Caco-2 (cell line): Measurements from ENCODE around the gene RAP2B. TPM values are rescaled to one million over a fixed set of nuclear protein-coding genes. Genes with fewer than 3 reads are reported as not detected.

Experiments
- BruUV-seq: library from RNA; stranded (reverse); fragments of 400-500 nt; replicated peaks from 2 replicates; lab custom pipeline; 2021; lab: Mats Ljungman, UMichigan
- CTCF ChIA-PET: fragments of 300-600 bp; sonication (Branson Sonifier 250); formaldehyde crosslinking; loops from one replicate; lab custom pipeline; 2022; ENCODE audit warnings: antibody characterized with exemption; lab: Charles Lee
- POLR2A ChIA-PET: fragments of 300-600 bp; sonication (Branson Sonifier 250); formaldehyde crosslinking; loops from one replicate; lab custom pipeline; 2022; ENCODE audit warnings: antibody characterized with exemption; lab: Charles Lee
- DNase-seq, 2 experiments: peaks; one replicate each; pipeline versions ENCODE4 v3.0.0 to v3.0.0-alpha.2; 2020 to 2022
- H3K27me3 ChIP-seq: replicated peaks from 2 replicates; pipeline ENCODE4 v1.6.0; 2011; ENCODE audit warnings: low read length; ENCODE audit not compliant: control insufficient read depth, insufficient read depth
- H3K36me3 ChIP-seq: 2 replicates; pipeline ENCODE4 v1.5.1; 2011; ENCODE audit warnings: low read length; ENCODE audit not compliant: control insufficient read depth, insufficient read depth
- H3K4me1 ChIP-seq: fragments of 250-450 bp; sonication (Bioruptor Pico); 2 replicates; pipeline ENCODE4 v1.5.1; 2020; ENCODE audit warnings: mild to moderate bottlenecking
- H3K4me3 ChIP-seq: 2 replicates; pipeline ENCODE4 v1.5.1; 2011; ENCODE audit warnings: low read depth, mild to moderate bottlenecking, control low read depth, low read length
- H3K9me3 ChIP-seq: fragments of 250-450 bp; sonication (Bioruptor Pico); 2 replicates; pipeline ENCODE4 v1.5.1; 2020; ENCODE audit warnings: mild to moderate bottlenecking, moderate library complexity
- H3K27ac Mint-ChIP-seq: one replicate; pipeline ENCODE4 v1.8.0; 2022; ENCODE audit warnings: mixed read lengths; ENCODE audit not compliant: unreplicated experiment
- H3K27me3 Mint-ChIP-seq: one replicate; pipeline ENCODE4 v1.8.0; 2022; ENCODE audit warnings: mixed read lengths; ENCODE audit not compliant: insufficient read depth, unreplicated experiment
- H3K36me3 Mint-ChIP-seq: one replicate; pipeline ENCODE4 v1.8.0; 2022; ENCODE audit warnings: mild to moderate bottlenecking, mixed read lengths; ENCODE audit not compliant: insufficient read depth, unreplicated experiment
- H3K4me1 Mint-ChIP-seq: one replicate; pipeline ENCODE4 v1.8.0; 2022; ENCODE audit warnings: low read depth, mixed read lengths; ENCODE audit not compliant: unreplicated experiment
- H3K4me3 Mint-ChIP-seq: one replicate; pipeline ENCODE4 v1.8.0; 2022; ENCODE audit warnings: mild to moderate bottlenecking, moderate library complexity, mixed read lengths; ENCODE audit not compliant: unreplicated experiment
- H3K9me3 Mint-ChIP-seq: one replicate; pipeline ENCODE4 v1.8.0; 2022; ENCODE audit warnings: mixed read lengths; ENCODE audit not compliant: unreplicated experiment
- intact Hi-C: fragments of 100-400 bp; cut with micrococcal nuclease; formaldehyde crosslinking; loops from one replicate; pipeline ENCODE4 v1.10.0; 2022; ENCODE audit not compliant: unreplicated experiment
- total RNA-seq: library from RNA; stranded (reverse); gene quantifications from 2 replicates; pipeline ENCODE4 v1.2.3, GENCODE V29; 2022
- TF ChIP-seq, protein P1 (sequence below), 2 experiments: fragments of 200-600 bp in 1 of 2; IDR thresholded peaks; 1 replicate in 1 of 2; 2 replicates in 1 of 2; pipeline versions ENCODE4 v1.5.1 to v1.8.0; 2011 to 2022; ENCODE audit warnings: antibody characterized with exemption in 1 of 2, control low read depth in 1 of 2, inconsistent platforms in 1 of 2, low read depth in 1 of 2, low read length in 1 of 2, mild to moderate bottlenecking in 1 of 2, moderate library complexity in 1 of 2; ENCODE audit not compliant: insufficient read depth in 1 of 2, severe bottlenecking in 1 of 2, unreplicated experiment in 1 of 2

The RAP2B gene
- total RNA-seq, 1 experiment from 2014 or later = 13.2 TPM

DNA sequence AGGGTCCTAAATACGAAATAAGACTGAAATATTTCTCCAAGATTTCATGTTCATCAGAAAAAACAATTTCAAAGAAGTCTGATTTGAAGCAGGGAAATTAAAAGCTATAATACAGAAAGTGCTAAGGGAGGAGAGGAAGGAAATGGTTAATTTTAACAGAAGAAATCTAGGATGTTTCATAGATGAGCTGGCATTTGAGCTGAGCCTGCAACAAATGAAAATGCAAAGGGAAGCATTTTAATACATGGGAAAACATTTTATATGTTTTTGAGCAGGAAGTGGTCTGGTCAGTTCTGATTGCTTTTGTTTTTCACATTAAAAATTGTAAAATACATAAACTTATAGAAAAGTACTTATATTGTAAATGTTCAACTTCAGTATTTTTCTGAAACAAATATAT lies 17.2 kb upstream of the RAP2B start:
- peaks cover 6% of the 10 kb centered on the region; the same call in 1 of the 2 replicates for H3K4me1 ChIP-seq

DNA sequence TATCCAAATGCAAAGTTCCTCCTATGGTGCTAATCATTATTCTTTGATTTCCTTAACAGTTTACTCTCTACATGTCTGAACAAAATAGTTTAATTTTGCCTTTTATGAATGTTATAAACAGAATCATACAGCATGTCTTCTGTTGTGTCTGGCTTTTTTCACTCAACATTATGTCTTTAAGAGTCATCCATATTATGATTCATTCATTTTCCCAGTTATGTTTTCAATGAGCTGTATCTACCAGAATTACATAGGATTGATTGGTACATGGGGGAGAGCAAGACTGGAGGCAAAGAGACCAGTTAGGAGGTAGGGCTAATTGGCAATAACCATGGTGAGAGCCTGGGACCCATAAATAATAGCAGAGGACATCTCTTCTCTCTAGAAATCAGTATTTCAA lies 16.6 kb upstream of the RAP2B start:
- POLR2A ChIA-PET = no interaction called here
- H3K9me3 Mint-ChIP-seq = peaks cover 9% of the 10 kb centered on the region
- H3K27me3 Mint-ChIP-seq = no peaks in the 10 kb centered on the region
- CTCF ChIA-PET = no interaction called here
- Histone ChIP-seq H3K36me3 (no peaks in the 10 kb centered on the region), H3K4me1 (peaks cover 6% of the 10 kb centered on the region; the same call in 1 of the 2 replicates), H3K4me3 (no peak overlapping the region), H3K27me3 (no peaks in the 10 kb centered on the region), H3K9me3 (no peaks in the 10 kb centered on the region)
- no peak overlapping the region for H3K4me3 Mint-ChIP-seq
- no peaks in the 10 kb centered on the region for H3K4me1 Mint-ChIP-seq
- intact Hi-C loops = no loop called here
- DNase-seq = no peak
- no TSS peak for BruUV-seq
- H3K36me3 Mint-ChIP-seq = no peaks in the 10 kb centered on the region
- TF ChIP-seq, protein P1, sequence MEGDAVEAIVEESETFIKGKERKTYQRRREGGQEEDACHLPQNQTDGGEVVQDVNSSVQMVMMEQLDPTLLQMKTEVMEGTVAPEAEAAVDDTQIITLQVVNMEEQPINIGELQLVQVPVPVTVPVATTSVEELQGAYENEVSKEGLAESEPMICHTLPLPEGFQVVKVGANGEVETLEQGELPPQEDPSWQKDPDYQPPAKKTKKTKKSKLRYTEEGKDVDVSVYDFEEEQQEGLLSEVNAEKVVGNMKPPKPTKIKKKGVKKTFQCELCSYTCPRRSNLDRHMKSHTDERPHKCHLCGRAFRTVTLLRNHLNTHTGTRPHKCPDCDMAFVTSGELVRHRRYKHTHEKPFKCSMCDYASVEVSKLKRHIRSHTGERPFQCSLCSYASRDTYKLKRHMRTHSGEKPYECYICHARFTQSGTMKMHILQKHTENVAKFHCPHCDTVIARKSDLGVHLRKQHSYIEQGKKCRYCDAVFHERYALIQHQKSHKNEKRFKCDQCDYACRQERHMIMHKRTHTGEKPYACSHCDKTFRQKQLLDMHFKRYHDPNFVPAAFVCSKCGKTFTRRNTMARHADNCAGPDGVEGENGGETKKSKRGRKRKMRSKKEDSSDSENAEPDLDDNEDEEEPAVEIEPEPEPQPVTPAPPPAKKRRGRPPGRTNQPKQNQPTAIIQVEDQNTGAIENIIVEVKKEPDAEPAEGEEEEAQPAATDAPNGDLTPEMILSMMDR (IDR thresholded peaks at IDR 0.05; ENCODE audit: insufficient read depth in 1 of 2, low read depth in 1 of 2, low read length in 1 of 2, severe bottlenecking in 1 of 2, unreplicated experiment in 1 of 2) = no peak
- no peak overlapping the region for H3K27ac Mint-ChIP-seq

More for the DNA sequence above, 17.2 kb upstream of the RAP2B start:
- BruUV-seq = no TSS peak
- H3K36me3 Mint-ChIP-seq = no peaks in the 10 kb centered on the region
- H3K4me3 Mint-ChIP-seq = no peak overlapping the region
- Histone ChIP-seq H3K36me3 (no peaks in the 10 kb centered on the region), H3K27me3 (no peaks in the 10 kb centered on the region), H3K4me3 (no peak overlapping the region), H3K9me3 (no peaks in the 10 kb centered on the region)
- DNase-seq = no peak
- intact Hi-C loops = no loop called here
- peaks cover 9% of the 10 kb centered on the region for H3K9me3 Mint-ChIP-seq
- no peaks in the 10 kb centered on the region for H3K27me3 Mint-ChIP-seq
- ChIA-PET CTCF (no interaction called here), POLR2A (no interaction called here)
- H3K4me1 Mint-ChIP-seq = no peaks in the 10 kb centered on the region
- no peak overlapping the region for H3K27ac Mint-ChIP-seq
- TF ChIP-seq, protein P1 (IDR thresholded peaks at IDR 0.05; ENCODE audit: insufficient read depth in 1 of 2, low read depth in 1 of 2, low read length in 1 of 2, severe bottlenecking in 1 of 2, unreplicated experiment in 1 of 2) = no peak

DNA sequence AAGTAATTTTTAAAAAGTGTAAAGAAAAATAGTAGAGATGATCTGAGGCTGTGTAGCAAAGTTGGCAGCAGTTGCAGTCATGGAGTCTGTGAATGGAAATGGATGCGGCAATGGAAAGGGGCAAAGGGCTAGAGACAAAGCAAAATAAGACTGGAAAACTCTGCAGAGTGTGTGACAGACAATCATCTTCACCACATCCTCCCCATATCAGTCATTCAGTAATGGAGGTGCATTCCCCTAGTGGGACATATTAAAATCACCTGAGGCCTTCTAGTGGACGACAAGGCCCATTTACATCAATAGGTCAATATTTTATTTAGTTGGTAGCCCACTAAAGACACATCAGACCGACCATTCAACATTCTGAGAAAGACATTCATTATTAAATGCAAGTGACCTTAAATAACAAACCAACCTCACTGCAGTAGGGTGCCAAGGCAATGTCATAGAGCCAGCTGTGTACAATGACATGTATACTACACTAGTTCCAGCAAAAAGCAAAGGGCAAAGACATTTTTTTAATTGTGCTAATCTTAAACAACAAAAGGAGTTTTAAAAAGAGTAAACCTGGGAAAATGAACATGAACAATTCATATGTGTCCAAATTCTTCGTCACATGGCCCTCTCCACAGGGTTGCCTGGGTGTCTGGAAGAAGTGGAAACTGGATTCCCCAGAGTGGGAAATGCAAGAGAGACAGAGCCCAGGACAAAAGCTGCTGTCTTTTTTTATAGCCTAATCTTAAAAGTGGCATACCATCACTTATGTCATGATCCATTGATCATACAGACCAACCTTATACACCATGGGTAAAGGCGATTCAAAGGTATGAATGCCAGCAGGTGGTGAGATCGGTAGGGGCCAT lies 15.6 kb upstream of the RAP2B start:
- H3K4me3 Mint-ChIP-seq = no peak overlapping the region
- TF ChIP-seq, protein P1 (IDR thresholded peaks at IDR 0.05; ENCODE audit: insufficient read depth in 1 of 2, low read depth in 1 of 2, low read length in 1 of 2, severe bottlenecking in 1 of 2, unreplicated experiment in 1 of 2) = no peak
- no peaks in the 10 kb centered on the region for H3K36me3 ChIP-seq
- no peaks in the 10 kb centered on the region for H3K4me1 ChIP-seq
- H3K4me1 Mint-ChIP-seq = no peaks in the 10 kb centered on the region
- no peaks in the 10 kb centered on the region for H3K36me3 Mint-ChIP-seq
- POLR2A ChIA-PET = no interaction called here
- intact Hi-C loops = no loop called here
- no peaks in the 10 kb centered on the region for H3K27me3 ChIP-seq
- H3K4me3 ChIP-seq = no peak overlapping the region
- no TSS peak for BruUV-seq
- H3K27me3 Mint-ChIP-seq = no peaks in the 10 kb centered on the region
- H3K9me3 Mint-ChIP-seq = peaks cover 9% of the 10 kb centered on the region
- H3K27ac Mint-ChIP-seq = no peak overlapping the region
- no peak for DNase-seq
- H3K9me3 ChIP-seq = no peaks in the 10 kb centered on the region
- CTCF ChIA-PET = no interaction called here
